Measurements from ENCODE around the gene KRT13.

DNA sequence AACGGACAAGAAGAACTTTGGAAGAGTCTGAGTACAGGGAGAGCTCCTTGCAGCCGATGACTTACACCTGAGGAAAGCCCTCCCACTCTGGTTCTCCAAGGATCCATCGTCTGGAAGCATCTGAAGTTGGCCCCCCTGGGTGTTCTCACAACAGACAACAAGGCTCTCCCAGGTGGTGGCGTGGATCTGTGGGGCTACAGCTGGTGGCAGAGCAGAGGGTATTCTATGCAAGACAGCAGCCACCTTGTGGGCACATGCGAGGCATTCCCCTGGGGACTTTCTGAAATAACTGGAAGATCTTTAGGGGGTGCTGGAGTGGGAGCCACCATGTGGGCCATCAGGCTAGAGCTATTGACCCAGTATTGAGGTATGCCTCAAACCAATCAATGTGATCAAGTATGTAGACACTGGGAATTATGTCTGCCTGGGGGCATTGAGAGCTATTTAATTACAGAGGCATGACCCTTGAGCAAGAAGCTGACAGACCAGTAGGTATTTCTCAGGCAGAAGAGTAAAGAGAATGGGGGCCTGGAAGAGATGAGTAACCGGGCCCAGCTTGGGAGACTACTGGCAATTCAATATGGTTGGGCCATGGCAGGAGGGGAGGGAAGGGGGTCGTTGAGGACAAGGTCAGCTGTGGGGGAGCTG, 29.6 kb upstream of the KRT13 start:
- TF ChIP-seq FOS (IDR thresholded peaks at IDR 0.05; ENCODE audit: borderline replicate concordance, extremely low read depth, insufficient read length) (no peak), SIN3A (IDR thresholded peaks at IDR 0.05; ENCODE audit: low read depth, low read length) (no peak), CEBPB (IDR thresholded peaks at IDR 0.05; ENCODE audit: borderline replicate concordance in 1 of 2, low read depth in 2 of 2, low read length in 2 of 2) (no peak), RELA (IDR thresholded peaks at IDR 0.05; ENCODE audit: borderline replicate concordance, partially characterized antibody) (no peak), CREB1 (IDR thresholded peaks at IDR 0.05; ENCODE audit: low read depth) (no peak), GABPA (IDR thresholded peaks at IDR 0.05; ENCODE audit: low read depth) (no peak)
- TF ChIP-seq, protein P1, sequence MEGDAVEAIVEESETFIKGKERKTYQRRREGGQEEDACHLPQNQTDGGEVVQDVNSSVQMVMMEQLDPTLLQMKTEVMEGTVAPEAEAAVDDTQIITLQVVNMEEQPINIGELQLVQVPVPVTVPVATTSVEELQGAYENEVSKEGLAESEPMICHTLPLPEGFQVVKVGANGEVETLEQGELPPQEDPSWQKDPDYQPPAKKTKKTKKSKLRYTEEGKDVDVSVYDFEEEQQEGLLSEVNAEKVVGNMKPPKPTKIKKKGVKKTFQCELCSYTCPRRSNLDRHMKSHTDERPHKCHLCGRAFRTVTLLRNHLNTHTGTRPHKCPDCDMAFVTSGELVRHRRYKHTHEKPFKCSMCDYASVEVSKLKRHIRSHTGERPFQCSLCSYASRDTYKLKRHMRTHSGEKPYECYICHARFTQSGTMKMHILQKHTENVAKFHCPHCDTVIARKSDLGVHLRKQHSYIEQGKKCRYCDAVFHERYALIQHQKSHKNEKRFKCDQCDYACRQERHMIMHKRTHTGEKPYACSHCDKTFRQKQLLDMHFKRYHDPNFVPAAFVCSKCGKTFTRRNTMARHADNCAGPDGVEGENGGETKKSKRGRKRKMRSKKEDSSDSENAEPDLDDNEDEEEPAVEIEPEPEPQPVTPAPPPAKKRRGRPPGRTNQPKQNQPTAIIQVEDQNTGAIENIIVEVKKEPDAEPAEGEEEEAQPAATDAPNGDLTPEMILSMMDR (IDR thresholded peaks at IDR 0.05 in 2 of 3, conservative IDR thresholded peaks at IDR 0.05 in 1 of 3; ENCODE audit: control insufficient read depth in 2 of 3, extremely low read depth in 1 of 3, insufficient read depth in 1 of 3, low read depth in 3 of 3, low read length in 3 of 3): no peak
- TF ChIP-seq, protein P2, sequence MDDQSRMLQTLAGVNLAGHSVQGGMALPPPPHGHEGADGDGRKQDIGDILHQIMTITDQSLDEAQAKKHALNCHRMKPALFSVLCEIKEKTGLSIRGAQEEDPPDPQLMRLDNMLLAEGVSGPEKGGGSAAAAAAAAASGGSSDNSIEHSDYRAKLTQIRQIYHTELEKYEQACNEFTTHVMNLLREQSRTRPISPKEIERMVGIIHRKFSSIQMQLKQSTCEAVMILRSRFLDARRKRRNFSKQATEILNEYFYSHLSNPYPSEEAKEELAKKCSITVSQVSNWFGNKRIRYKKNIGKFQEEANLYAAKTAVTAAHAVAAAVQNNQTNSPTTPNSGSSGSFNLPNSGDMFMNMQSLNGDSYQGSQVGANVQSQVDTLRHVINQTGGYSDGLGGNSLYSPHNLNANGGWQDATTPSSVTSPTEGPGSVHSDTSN (IDR thresholded peaks at IDR 0.05; ENCODE audit: insufficient replicate concordance, low read depth, low read length): no peak
- TF ChIP-seq, protein P3, sequence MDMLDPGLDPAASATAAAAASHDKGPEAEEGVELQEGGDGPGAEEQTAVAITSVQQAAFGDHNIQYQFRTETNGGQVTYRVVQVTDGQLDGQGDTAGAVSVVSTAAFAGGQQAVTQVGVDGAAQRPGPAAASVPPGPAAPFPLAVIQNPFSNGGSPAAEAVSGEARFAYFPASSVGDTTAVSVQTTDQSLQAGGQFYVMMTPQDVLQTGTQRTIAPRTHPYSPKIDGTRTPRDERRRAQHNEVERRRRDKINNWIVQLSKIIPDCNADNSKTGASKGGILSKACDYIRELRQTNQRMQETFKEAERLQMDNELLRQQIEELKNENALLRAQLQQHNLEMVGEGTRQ (IDR thresholded peaks at IDR 0.05; ENCODE audit: borderline replicate concordance, low read depth, low read length): no peak
